Kidney glomerular epithelial cell (primary cell): ENCODE data around the gene TMC5.
"Not testable (repeated sequence)": the region's sequence is repeated elsewhere in the genome, so short reads cannot be mapped to it uniquely, and the experiment has no call there.

Experiments
- DNase-seq: peaks from one replicate; lab custom pipeline; 2025; lab: John Stamatoyannopoulos, UW

Gene TMC5

GRCh38 chr16:19406891-19407491, 10.7 kb upstream of the TMC5 start:
- DNase-seq: no peak

GRCh38 chr16:19410435-19411171, 7.1 kb upstream of the TMC5 start:
- DNase-seq: no peak

- DNase-seq: no peak
Measured at GRCh38 chr16:19411298-19411697, 6.4 kb upstream of the TMC5 start.

GRCh38 chr16:19412055-19412454, 5.6 kb upstream of the TMC5 start:
- DNase-seq: not testable (repeated sequence)

- no peak for DNase-seq
Measured at GRCh38 chr16:19415461-19415860, 2.2 kb upstream of the TMC5 start.

GRCh38 chr16:19415918-19416317, 1.8 kb upstream of the TMC5 start:
- DNase-seq: no peak

GRCh38 chr16:19418200-19418599, 517 bp downstream of the TMC5 start:
- DNase-seq: no peak

- DNase-seq: no peak
Measured at GRCh38 chr16:19419698-19420075, 2.0 kb downstream of the TMC5 start.

GRCh38 chr16:19424478-19424877, 6.8 kb downstream of the TMC5 start:
- DNase-seq: no peak

- DNase-seq: no peak
Measured at GRCh38 chr16:19430345-19430744, 12.7 kb downstream of the TMC5 start.

GRCh38 chr16:19431636-19432340, 14.1 kb downstream of the TMC5 start:
- no peak for DNase-seq

- no peak for DNase-seq
Measured at GRCh38 chr16:19432429-19432828, 14.7 kb downstream of the TMC5 start.

- no peak for DNase-seq
Measured at GRCh38 chr16:19434584-19434983, 16.9 kb downstream of the TMC5 start.

GRCh38 chr16:19436540-19436939, 18.9 kb downstream of the TMC5 start:
- DNase-seq: no peak

GRCh38 chr16:19437280-19437679, 19.6 kb downstream of the TMC5 start:
- no peak for DNase-seq

GRCh38 chr16:19438739-19439138, 21.1 kb downstream of the TMC5 start:
- DNase-seq: no peak

GRCh38 chr16:19439483-19439882, 21.8 kb downstream of the TMC5 start:
- DNase-seq: no peak

- no peak for DNase-seq
Measured at GRCh38 chr16:19443659-19444058, 26.0 kb downstream of the TMC5 start.

- no peak for DNase-seq
Measured at GRCh38 chr16:19446300-19446846, 28.7 kb downstream of the TMC5 start.

- DNase-seq: no peak
Measured at GRCh38 chr16:19446886-19447285, 29.2 kb downstream of the TMC5 start.

GRCh38 chr16:19450186-19450585, 32.5 kb downstream of the TMC5 start:
- DNase-seq: no peak

- DNase-seq: no peak
Measured at GRCh38 chr16:19458722-19459379, 41.2 kb downstream of the TMC5 start.
